GM18526 (cell line): ENCODE measurements around the gene ARHGAP22.

Source experiments
- POLR2A ChIP-seq: IDR thresholded peaks from 3 replicates; pipeline ENCODE4 v1.6.1; 2011; ENCODE audit not compliant: insufficient read length; ENCODE audit errors: extremely low read depth

The ARHGAP22 gene

DNA sequence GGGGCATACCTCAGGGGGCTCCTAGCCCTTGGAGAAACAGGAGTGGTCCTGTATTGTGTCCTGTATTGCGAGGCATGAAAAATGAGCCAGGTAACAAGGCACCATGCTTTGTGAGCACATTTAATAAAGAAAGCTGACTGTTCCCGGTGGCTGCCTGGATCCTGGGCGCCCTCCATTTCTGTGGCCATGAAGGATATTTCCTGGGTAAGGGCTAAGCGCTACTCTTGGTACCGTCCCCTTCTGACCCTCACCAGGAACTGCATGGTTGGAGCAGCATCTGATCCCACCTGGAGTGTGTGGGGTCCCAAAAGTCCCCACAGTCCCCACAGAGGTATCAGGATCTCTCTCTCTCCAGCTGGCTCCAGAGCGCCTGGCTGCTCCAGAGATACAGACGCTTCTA is 158.9 kb downstream of the ARHGAP22 start:
- TF ChIP-seq POLR2A: no peak

DNA sequence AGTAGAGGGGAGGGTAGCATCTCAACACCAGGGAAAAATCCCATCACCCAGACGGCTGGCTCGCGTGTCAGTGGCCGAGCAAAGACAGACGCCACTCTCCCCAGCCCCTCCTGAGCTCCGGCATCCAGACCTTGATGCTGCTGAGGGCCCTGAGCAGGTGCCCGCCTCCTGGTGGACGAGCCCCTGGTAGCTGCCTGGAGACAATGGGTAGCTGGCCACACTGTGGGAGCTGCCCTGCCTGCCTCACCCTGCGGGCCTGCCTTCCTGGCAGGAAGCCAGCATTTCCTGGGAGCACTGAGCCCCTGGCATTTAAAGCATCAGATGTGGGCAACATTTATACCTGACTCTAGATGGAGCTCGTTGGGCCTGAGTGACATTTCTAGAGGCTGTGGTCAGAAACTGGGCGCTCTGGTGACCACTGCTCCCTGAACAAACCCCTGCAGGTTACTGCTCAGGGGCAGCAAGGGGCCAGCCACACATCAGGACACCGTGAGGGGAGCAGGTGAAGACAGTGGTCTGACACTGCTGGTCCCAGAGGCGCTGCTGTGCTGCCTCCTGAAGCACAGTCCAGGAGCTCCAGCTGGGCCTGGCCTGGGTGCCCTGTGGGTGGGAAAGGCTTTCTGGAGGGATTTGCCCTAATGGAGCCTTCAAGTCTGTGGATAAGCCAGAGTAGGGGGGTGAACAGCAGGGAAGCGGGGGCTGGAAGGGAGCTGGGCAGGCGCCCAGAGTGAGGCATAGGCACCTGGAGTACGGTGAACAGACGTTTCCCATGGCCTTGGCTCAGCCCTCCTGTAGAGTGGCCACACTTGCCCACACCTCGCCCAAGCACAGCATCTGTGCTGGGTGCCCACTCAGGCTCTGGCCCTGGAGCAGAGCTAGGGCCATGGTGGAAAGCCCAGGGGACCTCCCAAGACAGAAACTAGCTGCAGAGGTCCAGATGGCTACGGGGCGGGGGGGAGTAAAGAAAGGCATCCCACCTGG is 159.7 kb downstream of the ARHGAP22 start:
- TF ChIP-seq POLR2A: no peak

DNA sequence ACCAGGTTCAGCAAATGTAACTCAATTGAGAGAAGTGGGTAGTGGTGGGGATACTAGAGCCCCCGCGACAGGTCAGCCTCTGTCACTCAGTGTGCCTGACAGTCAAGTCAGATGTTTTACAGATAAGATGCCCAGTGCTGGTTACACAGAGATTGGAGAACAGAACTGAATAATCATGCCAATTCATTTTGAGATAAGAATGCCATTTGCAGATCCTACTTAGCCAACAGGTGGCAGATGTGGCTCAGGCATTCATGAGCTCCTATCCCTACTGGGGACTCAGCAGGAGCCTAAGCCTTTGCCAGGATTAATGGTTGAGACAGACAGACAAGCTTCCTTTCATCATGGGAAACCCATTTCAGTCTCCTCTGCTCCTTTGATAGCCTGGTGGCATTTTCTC is 160.6 kb downstream of the ARHGAP22 start:
- TF ChIP-seq POLR2A: no peak

DNA sequence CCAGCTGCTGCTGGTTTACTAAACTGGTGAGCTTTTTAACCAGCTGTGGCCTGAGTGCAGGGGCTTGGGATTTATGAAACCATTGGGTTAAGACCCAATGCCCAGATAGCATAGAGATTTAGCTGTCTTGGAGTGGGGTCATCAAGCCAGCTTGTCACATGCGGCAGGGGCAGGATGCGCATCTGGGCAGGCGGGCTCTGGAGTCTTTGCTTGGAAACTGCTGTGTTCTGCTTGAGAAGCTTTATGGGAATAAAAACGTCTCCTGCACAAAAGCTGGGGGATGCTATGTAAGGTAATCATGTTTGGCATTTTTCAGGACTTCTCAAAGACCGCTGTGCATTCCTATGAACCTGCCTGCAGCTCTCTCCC is 162.1 kb downstream of the ARHGAP22 start:
- no peak for TF ChIP-seq POLR2A

DNA sequence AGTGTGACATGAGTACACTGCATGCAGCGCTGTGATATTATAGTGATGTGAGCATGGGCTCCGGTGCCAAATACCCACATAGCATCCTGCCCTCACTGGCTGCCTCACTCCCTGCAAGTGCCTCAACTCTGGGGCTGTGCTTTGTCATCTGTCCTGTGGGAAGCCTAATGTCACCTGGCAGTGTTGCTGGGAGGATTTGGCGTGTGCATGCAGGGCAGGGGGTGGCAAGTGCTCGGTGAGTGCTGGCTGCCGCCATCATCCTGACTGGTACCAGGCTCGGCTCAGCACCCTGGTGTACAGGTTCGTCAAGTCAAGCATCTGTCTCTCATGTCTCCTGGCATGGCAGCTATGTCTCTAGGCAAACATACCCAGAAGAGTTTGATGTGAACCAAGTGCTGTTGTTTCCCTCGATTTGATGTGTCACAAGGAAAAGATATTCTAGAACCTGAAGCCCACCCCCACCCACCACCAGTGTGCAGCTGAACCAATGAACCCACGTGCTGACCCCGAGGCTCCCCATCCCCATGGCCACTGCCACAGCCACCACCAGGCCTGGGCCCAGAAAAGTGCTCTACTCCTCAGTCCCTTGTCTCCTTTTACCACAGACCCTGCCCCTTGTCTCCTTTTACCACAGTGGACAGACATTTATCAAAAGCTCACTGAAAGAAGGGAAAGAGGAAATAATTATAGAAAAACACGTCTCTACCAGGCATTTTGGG is 162.6 kb downstream of the ARHGAP22 start:
- no peak for TF ChIP-seq POLR2A

DNA sequence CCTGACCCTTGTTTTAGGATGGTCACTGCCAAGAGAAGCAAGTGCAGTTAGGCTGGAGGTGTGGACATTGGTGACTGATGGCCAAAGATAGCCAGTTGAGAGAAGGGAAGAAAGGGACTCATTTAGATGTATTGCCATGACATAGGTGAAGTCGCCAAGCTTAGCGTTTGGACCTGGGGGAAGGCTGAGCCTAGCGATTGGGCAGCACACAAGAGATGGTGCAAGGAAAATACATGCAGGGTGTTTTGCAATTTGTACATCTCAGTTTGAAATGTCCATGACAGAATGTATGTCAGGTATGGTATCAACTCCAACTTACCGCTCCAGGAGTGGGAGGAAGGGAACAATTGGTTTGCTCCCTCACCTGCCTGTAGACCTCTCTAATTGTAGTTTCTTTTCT is 164.1 kb downstream of the ARHGAP22 start:
- TF ChIP-seq POLR2A: no peak

DNA sequence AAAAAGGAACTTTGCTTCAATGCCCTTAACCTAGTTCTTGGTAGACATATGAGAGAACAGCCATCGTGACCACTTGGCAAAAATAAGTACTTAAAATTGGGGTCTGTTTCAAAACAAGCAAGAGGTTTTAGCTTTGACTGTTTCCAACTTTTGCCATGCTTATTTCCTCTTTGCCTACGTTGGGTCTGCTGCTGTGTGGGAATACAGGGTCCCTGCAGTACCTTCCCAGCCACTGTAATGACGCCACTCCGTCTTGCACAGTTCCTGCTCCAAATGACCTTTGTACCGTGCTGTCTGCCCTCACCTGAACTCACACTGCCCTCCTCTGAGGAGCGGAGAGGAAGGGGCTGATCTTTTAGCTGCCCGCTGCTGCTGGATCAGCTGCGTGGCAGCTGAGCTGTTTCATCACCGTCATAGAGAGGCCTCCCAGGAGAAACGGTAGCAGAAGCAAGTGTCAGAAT is 165.3 kb downstream of the ARHGAP22 start:
- no peak for TF ChIP-seq POLR2A

DNA sequence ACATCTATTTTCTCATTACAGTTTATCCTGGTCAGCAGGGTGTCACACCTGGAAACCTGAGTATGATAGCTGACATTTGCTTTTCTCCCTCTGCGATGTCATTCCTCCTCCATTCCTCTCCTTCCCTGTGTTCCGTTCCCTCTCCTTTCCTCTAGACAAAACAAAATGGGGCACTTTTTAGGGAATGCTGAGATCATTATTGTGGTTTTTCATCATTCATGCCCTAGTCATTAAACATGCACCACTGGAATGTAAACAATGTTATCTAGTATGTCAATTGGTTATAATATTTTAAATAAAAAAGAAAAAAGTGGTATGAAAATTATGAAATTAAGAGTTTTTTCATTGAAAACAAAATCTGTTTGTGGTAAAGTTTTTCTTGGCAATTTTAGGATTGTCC is 165.8 kb downstream of the ARHGAP22 start:
- no peak for TF ChIP-seq POLR2A

DNA sequence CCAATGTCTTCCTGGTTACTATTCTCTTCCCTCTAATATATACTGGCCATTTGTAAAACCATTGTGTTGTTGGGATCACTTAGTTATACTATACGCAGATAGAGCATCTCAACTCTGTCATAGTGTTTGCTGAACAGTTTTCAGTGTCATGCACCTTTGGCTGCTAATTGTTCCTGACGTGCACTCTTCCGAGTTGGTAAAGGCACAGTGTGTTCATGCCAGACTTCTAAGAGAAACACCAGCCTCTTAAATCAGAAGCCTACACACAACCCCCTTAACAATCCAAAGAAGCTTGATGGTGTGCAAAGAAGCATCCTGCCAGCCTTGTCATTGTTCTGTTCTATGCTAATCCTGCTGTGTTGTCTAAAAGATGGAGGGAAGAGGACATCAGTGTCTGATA is 167.3 kb downstream of the ARHGAP22 start:
- TF ChIP-seq POLR2A: no peak

DNA sequence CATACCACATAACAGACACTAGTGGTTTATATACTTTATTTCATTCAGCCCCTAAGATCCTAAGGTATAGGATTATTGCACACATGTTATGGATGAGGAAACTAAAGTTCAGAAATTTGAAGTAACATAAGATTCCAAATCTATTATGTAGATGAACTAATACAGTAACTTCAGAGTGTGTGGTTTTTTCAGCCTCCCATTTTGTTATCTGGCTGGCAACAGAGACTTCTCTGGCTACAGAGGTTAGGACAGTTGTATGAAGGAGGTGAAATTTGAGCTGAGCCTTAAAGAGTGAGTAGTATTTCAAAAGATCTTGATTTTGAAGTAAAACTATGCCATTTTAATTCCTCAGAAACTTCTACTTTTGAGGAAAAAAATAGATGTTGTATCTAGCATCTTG is 173.0 kb downstream of the ARHGAP22 start:
- TF ChIP-seq POLR2A: no peak

DNA sequence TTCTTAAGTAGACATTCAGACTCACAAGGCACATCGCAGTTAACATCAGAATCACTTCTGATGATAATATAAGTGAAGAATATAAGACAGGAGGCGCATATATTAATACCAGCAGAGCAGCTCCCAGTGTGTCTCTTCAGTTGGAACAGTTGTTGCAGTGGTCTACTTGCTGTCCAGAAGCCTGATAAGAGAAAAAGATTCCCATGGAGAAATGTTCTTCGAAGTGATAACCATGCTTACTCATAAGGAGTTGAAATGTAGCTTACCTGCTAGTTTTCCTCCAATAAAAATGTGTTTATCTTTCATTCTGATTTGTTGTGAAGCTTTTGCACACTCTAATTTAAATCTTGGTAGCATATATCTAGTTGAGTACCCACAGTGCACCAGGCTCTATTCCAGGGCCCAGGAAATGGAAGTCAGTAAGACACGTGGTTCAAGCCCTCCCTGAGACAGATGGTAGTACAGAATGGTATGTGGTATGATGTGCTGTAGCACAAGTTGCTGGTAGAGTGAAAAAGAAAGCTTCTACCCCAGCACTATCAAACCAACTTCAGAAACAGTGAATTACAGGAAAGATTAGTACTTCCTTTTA is 174.4 kb downstream of the ARHGAP22 start:
- TF ChIP-seq POLR2A: no peak

DNA sequence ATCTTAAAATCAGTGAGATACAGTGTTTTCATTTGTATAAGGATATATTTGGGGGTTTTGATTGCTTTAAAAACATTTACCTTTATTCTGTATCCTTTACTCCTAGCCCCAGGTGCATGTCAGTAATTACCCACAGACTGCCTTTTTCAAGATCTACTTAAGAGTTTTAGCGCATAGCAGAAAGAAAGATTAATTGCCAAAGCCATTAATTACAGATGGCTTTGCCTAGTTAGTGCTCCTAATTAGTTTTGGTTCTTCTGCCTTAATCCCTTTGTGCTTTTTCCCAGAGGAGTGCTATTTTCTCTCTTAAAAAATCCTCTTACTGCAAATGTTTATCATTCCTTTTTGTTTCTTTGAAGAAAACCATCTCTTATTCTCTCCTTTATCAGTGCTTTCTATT is 175.6 kb downstream of the ARHGAP22 start:
- TF ChIP-seq POLR2A: no peak

DNA sequence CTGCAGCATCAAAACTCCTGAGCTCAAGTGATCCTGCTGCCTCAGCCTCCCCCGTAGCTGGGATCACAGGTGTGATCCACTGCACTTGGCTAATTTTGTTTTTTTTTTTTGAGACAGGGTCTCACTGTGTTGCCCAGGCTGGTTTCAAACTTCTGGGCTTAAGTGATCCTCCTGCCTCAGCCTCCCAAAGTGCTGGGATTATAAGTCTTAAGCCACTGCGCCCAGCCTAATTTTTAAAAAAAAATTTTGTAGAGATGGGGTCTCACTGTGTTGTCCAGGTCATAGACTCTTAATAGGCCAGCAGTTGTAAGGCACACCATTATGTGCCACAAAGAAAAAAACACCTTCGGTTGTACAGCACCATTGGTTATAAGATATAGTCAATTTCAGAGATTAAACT is 176.0 kb downstream of the ARHGAP22 start:
- TF ChIP-seq POLR2A: no peak

DNA sequence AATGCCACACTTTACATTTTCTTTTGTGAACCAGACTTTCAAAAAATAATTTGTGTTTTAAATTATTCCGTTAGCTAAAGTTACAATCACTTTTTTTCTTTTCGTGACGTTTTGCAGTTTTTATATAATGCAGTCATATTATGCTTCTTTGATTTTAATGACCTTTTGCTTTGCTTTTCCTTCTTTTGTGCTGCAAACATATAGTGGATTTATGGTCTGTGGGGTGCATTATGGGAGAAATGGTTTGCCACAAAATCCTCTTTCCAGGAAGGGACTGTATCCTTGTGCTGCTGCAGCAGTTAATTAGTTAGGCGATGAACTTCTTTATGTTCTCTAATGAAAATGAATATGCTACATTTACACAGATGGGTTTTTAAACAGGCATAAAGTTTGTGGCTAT is 181.0 kb downstream of the ARHGAP22 start:
- TF ChIP-seq POLR2A: no peak

DNA sequence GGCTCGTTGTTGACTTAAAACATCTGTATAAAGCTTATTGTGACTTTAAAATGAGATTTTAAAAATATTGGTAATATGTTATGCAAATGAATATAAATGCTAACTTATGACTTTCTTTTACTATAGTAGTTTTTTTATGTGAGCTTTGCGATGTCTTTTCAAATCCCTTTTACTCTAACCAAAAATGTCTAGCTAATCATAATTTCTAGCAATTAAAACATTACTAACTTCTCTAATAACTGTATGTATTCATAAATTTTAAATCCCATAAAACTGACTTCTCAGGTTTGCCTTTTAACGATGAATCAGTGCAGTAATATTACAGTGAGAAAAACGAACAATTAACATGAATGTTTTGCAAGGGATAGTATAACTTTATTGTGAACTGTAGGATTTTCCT is 185.2 kb downstream of the ARHGAP22 start:
- TF ChIP-seq POLR2A: no peak
